GM12865 (cell line): ENCODE results near the gene SDHB.

Experiments
- DNase-seq: peaks from one replicate; pipeline ENCODE4 v3.0.0; 2010; ENCODE audit warnings: low read depth
- H3K4me3 ChIP-seq: 2 replicates; pipeline ENCODE4 v1.5.1; 2011; ENCODE audit warnings: mild to moderate bottlenecking, low read depth, low read length, control low read depth
- TF ChIP-seq, protein P1 (sequence below): IDR thresholded peaks from 2 replicates; pipeline ENCODE4 v1.5.1; 2011; ENCODE audit warnings: low read length, control low read depth, low read depth, inconsistent platforms; ENCODE audit not compliant: insufficient read depth; ENCODE audit errors: missing control alignments

SDHB gene

DNA sequence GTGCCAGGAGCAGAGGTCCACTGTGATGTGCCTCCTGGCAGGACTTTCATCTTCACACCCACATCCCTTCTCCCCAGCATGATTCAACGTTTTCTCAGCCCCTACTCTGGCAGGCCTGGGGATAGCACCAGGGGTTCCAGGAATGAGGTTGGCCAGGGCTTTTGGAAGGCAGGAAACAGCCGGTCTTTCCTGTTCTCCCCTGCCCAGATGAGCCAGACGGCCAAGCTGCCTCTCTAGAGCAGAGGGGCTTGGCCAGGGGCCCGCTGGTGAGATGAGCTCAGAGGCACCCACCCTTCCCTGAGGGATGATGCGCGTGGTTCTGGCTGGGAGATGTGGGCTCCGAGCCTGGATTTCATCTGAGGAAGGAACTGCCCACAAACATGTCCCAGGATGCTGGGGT, 69.1 kb downstream of the SDHB start:
- TF ChIP-seq, protein P1, sequence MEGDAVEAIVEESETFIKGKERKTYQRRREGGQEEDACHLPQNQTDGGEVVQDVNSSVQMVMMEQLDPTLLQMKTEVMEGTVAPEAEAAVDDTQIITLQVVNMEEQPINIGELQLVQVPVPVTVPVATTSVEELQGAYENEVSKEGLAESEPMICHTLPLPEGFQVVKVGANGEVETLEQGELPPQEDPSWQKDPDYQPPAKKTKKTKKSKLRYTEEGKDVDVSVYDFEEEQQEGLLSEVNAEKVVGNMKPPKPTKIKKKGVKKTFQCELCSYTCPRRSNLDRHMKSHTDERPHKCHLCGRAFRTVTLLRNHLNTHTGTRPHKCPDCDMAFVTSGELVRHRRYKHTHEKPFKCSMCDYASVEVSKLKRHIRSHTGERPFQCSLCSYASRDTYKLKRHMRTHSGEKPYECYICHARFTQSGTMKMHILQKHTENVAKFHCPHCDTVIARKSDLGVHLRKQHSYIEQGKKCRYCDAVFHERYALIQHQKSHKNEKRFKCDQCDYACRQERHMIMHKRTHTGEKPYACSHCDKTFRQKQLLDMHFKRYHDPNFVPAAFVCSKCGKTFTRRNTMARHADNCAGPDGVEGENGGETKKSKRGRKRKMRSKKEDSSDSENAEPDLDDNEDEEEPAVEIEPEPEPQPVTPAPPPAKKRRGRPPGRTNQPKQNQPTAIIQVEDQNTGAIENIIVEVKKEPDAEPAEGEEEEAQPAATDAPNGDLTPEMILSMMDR, result no peak

DNA sequence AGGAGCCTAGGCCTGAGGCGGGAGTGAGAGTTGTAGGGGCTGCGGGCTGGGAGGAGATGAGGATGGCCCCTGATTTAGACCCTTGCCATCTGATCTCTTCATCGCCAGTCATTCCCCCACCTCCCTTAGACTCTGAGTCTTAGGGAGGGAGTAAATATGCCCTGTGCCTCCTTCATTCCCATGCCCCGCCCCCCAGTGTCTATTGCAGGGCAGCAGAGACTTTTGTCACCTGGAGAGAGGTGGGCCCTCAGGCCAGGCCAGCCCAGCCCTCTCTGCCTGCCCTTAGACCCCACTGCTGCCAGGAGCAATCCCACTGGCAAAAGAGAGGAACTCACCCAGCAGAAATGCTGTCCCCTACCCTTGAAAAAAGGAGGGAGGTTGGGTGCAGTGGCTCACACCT, 70.2 kb downstream of the SDHB start:
- TF ChIP-seq, protein P1, result no peak
- H3K4me3 ChIP-seq, result no peak overlapping the region
- no peak for DNase-seq

More for the DNA sequence above, 69.1 kb downstream of the SDHB start:
- DNase-seq, result no peak
- no peak overlapping the region for H3K4me3 ChIP-seq

DNA sequence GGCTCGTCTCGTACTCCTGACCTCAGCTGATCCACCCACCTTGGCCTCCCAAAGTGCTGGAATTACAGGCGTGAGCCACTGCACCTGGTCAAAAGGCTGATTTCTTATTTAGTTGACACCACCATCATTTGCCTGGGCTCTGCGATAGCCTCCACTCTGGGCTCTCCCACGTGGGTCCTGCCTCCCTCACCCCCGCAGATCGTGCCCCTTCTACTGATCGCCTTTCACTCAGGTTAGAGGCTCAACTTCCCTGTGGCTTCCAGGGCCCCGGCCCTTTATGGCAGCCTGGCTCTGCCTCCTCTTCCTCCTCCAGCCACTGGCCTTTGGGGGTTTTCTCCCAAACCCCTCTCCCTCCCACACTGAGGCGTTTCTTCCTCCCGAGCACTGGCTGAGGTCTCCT, 70.9 kb downstream of the SDHB start:
- TF ChIP-seq, protein P1, result no peak

DNA sequence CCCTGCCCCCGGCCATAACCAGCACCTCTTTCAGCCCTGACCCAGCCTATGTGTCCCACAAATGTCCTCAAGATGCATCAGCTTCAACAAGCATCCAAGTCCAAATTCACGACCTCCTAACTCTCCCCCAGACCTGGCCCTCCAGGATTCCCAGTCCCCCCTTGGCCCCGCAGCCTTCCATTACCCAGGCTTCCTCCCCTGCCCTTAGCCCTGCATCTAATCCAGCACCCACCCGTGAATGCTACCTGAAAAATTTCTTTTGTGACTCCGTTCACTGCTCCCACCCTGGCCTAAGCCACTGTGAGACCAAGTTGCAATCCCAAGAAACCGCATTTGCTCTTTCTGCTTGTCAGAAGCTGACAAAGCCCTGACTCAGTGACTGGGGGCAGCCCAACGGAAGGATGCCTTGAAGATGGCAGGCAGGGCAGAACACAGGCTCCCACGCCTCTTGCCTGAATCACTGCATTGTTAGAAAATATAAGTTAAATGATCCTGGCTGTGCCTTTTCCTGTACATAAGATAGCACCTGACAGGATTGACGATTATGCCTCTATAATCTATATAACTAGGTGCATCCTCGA, 72.5 kb downstream of the SDHB start:
- TF ChIP-seq, protein P1, result no peak
- DNase-seq, result no peak
- H3K4me3 ChIP-seq, result no peak overlapping the region

More for the DNA sequence above, 70.9 kb downstream of the SDHB start:
- no peak overlapping the region for H3K4me3 ChIP-seq
- DNase-seq, result no peak

DNA sequence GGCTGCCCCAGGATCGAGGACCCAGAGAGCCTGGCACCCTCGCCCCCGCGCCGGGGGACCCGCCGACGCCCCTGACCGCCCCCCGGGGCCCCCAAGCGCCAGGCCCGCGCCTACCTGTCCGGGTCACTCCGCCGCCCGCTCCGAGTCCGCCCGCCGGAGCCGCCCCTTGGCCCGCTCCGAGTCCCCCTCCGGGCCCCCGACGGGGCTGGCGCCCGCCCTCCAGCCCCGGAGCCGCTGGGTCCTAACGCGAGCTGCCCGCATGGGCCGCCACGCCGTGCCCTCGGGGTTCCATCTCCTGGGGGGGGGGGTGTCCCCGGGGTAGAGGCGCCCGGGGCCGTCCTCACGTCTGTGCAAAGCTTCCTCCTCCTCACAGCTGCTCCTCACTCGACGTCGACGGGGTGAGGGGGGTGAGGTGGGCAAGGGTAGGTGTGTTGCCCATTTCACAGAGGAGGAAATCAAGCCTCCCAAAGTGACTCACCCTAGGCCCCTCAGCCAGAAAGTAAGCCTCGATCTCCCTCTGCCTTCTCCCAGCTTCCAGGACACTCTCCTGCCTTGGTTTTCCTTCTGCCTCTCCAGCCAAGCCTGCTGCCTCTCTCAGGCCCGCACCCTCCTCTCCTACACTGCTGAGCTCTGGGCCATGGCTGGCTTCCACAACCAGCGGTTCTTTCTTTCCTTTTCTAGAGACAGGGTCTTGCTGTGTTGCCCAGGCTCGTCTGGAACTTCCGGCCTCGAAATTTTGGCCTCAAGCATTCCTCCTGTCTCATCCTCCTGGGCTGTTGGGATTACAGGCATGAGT, 73.2 kb downstream of the SDHB start, which contains the start of gene MFAP2:
TSS of gene MFAP2 (minus strand) at position 148 of the 796 bp plus-strand sequence. CDS start 2,347 bp downstream, outside the sequence.
- H3K4me3 ChIP-seq, result no peak within 1 kb of the TSS
- DNase-seq, result no peak
- TF ChIP-seq, protein P1, result no peak

DNA sequence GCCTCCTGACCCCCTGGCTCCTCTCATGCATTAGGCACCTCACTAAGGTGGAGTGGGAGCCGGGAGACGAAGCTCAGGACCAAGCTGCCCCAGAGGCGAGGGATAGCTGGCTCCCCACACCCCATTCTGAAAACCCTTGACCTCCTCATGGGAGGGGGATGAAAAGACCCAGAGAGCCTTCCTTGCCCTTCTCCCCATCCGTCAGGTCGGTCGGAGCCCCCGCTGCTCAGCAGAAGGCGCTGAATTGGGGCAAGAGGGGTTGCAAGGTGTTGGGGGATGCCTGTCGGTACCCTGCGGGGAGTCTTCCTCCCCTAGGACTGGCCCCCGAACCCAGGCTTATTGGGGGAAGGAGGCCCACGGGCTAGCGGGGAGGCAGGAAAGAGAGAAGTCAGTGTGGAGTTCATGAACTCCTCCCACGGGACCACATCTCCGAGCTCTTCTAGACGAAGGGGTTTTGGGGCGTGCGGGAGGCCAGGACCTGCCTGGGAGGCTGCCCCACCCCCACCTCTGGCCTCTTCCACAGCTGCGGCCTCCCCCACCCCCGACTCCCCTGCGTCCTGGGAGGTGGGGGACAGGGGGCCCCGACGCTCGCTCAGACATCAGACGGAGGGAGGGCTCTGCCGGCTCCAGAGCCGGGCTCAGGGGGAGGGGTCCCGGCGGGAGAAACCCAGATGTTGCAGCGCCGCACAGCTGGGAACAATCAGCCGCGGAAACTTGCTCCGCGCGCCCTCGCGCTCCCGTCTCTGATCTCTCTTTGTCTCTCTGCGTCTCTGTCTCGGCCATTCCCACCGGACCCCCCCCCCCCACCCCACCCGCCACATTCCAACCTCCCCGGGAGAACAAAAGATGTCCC, 74.1 kb downstream of the SDHB start:
- TF ChIP-seq, protein P1, result no peak
- no peak overlapping the region for H3K4me3 ChIP-seq
- no peak for DNase-seq
